Measurements from ENCODE around the gene PTPRM.

PTPRM gene

DNA sequence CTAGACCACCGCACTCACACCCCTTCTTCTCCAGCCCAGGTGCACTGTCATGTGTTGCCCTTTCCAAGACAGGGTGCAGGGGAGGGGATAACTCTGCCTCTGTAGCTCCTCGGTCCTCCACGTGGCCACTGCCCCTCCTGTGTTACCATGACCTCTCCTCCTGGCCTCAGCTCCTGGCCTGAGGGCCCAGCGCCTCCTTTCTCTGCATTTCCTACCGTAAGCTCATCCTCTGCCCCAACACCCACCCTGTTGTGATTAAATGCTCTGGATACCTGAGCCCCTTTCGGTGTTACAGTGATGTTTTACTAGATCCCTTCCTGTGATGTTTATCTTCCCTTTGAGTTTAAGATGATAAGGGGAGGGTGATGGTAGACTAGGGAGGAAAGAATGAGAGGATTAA is 242.3 kb downstream of the PTPRM start:
- no peak overlapping the region for H3K4me3 ChIP-seq (ENCODE audit: low read depth, low read length)
- no peak for TF ChIP-seq CTCF (IDR thresholded peaks at IDR 0.05; ENCODE audit: low read depth, low read length)

DNA sequence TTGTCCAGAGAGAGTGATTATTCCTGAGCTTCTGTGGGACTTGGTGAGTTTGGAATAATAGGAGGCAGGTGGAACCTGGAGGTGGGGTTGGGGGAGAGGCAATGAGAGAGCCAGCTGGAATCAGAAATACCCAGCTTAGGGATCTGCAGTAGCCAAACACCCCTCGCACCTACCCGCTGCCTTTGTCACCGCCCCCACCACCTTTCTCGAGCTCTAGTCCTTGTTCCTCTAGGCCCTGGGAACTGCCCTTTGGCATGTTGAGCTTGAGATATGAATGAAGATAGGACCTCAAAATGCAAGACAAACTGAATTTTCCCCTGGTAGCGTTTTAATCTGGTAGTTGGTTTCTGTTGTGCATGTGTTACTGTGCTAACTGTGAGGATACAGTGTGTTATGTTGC is 242.9 kb downstream of the PTPRM start:
- no peak for TF ChIP-seq CTCF (IDR thresholded peaks at IDR 0.05; ENCODE audit: low read depth, low read length)
- no peak overlapping the region for H3K4me3 ChIP-seq (ENCODE audit: low read depth, low read length)

DNA sequence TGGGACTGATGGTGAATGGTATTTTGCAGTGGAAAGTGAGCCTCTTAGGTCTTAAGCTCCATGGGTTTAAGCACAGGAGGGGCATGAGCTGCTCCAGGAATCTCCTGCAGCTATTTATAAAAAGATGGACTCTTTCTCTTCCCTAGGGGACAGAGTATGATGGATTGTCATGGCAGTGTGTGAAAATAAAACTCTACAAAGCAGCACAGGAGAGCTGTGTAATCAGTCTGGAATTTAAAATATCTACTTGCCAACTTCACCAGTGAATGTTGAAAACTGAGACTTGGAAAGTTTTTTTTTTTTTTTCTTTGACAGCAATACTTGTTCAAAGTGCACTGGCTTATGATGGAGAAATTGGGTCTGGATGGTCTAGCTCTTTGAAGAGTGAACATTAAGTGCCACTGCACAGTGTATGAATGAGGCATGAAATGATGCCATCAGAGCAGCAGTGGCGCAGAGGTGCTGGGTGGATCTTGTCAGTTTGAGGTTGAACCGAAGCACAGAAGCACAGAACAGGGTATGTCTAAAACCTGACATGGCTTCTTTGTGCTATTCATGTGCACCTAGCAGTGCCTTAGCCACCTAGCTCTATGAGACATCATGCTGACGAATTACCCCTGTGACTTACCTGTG is 245.4 kb downstream of the PTPRM start:
- no peak for TF ChIP-seq CTCF (IDR thresholded peaks at IDR 0.05; ENCODE audit: low read depth, low read length)
- H3K4me3 ChIP-seq (ENCODE audit: low read depth, low read length): no peak overlapping the region

DNA sequence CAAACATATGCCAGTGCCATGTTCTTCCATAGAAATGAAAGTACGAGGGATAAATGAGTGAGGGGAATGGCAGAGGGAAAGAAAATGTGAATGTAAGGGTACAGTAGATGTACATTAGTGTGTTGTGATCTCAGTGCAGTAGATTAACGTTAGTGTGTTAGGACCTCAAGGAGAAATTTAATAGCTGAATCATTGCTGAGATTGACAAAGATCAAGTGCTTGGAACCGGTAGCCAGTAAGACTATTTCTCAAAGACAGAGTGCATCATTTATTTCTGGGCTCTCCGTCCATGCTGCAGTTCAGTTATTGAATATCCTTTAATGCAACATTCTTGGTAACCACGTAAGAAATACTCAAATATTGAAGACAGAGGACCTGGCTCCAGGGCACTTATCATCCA is 246.0 kb downstream of the PTPRM start:
- H3K4me3 ChIP-seq (ENCODE audit: low read depth, low read length): no peak overlapping the region
- no peak for TF ChIP-seq CTCF (IDR thresholded peaks at IDR 0.05; ENCODE audit: low read depth, low read length)

GRCh38 chr18:7814754-7815315 is 247.7 kb downstream of the PTPRM start:
- TF ChIP-seq CTCF (IDR thresholded peaks at IDR 0.05; ENCODE audit: low read depth, low read length): no peak
- H3K4me3 ChIP-seq (ENCODE audit: low read depth, low read length): no peak overlapping the region

- TF ChIP-seq CTCF (IDR thresholded peaks at IDR 0.05; ENCODE audit: low read depth, low read length): no peak
- H3K4me3 ChIP-seq (ENCODE audit: low read depth, low read length): no peak overlapping the region
Measured at GRCh38 chr18:7815787-7816186, 248.7 kb downstream of the PTPRM start.

DNA sequence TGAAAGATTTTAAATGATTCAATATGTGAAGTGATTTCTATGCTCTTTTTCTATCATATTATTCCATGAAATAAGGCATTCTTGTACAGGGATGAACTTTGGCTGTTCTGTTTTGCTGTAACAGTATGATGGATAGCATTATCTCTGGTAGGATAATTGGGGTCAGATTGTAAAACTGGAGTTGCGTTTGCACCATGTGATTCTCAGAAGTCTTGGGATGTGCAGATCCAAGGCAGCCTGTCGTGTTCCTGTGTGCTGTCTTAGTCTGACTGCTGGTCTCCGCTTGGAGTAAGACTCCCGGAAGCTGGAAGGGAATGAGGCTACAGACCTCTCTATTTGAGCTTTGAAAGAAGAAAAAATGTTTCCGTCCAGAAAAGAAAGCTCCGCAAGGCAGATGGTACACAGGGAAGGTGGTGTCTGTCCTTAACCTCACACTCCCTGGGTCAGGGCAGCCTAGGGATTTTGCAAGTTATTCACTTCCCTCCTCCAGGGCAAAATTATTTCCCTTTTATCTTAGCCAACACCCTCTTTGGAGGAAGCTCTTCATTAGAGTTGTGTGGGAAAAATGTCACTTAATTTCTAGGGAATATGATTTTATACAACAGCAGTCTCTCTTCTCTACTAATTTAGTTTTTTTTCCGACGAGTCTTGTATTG is 250.6 kb downstream of the PTPRM start:
- TF ChIP-seq CTCF (IDR thresholded peaks at IDR 0.05; ENCODE audit: low read depth, low read length): no peak
- H3K4me3 ChIP-seq (ENCODE audit: low read depth, low read length): no peak overlapping the region

Data from WI38 (cell line).